A549 treated with CpdA at 1 μM for 4 hours (cell line): ENCODE data around the gene TRABD2B. TPM values are rescaled to one million over a fixed set of nuclear protein-coding genes. Genes with fewer than 3 reads are reported as not detected.

Source experiments
- total RNA-seq: library from RNA; stranded (reverse); fragments of 200-300 nt; extraction: Qiagen RNA extraction; gene quantifications from 5 replicates; pipeline ENCODE4 v1.2.3, GENCODE V29; 2022; ENCODE audit warnings: low read depth

TRABD2B gene
- total RNA-seq: 0.20 to 0.34 TPM (median 0.27 TPM) in 5 replicates

DNA sequence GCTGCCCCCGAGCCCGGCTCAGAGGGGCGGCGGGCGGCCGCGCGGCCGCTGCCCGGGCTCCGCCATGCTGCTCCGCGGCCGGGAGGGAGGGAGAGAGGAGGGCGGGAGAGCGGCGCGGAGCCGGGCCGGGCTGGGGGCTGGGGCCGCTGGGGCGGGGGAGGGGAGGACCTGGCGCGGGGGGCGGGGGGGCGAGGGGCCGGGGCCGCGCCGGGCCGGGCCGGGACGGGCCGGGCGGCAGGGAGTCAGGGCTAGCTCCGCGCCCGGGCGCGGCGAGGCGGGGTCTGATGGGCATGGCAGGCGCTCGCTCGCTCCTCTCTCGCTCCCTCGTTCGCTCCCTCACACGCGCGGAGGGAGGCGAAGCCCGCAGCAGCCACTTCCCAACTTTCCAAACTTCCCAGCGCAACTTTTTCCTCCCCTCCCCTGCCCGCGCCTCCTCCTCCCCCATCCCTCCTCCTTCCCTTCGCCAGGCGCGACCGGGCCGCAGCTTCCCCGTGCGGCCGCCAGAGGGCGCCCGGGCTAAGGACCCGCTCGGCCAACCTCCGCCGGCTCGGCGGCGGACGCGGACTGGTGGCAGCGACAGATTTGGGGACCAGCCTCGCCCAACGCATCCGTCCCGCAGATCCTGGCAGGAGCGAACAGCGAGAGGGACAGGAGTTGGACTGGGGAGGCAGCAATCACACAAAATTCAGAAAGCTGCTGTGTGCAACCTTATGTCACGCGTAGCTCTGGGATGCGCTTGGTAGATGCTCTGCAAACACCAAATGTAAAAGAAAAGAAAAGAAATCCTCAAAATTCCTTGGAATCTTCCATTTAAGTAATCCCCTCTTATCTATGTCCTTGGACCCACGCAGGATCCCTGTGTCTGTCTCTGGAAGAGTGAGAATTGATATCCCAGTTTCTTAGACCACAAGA is at the start of gene TRABD2B:
TSS of gene TRABD2B (minus strand) at position 97 of the 912 bp plus-strand sequence.

Other genes starting within 250 kb of the TRABD2B start
- gene SLC5A9, start 225.3 kb upstream of the TRABD2B start, total RNA-seq: 0.12 TPM in 1 of 5 replicates, not detected in the others